GM18526 (cell line): ENCODE data around the gene UTP11.

Experiments
- POLR2A ChIP-seq: IDR thresholded peaks from 3 replicates; pipeline ENCODE4 v1.6.1; 2011; ENCODE audit not compliant: insufficient read length; ENCODE audit errors: extremely low read depth

UTP11 gene

GRCh38 chr1:38015978-38016725, 3.6 kb downstream of the UTP11 start:
- no peak for TF ChIP-seq POLR2A

GRCh38 chr1:38018864-38019343, 6.4 kb downstream of the UTP11 start:
- no peak for TF ChIP-seq POLR2A

- no peak for TF ChIP-seq POLR2A
These were observed 7.9 kb downstream of the UTP11 start for GRCh38 chr1:38020396-38020795.

GRCh38 chr1:38021969-38022368, 9.4 kb downstream of the UTP11 start:
- no peak for TF ChIP-seq POLR2A

GRCh38 chr1:38022810-38023209, 10.3 kb downstream of the UTP11 start:
- TF ChIP-seq POLR2A: no peak

GRCh38 chr1:38025233-38025632, 12.7 kb downstream of the UTP11 start:
- TF ChIP-seq POLR2A: no peak

- TF ChIP-seq POLR2A: no peak
These were observed 13.1 kb downstream of the UTP11 start for GRCh38 chr1:38025664-38026063.

GRCh38 chr1:38026592-38027200, 14.2 kb downstream of the UTP11 start:
- TF ChIP-seq POLR2A: no peak

GRCh38 chr1:38027201-38028104, 14.9 kb downstream of the UTP11 start:
- peak; percentile 11 for TF ChIP-seq POLR2A

- TF ChIP-seq POLR2A: no peak
These were observed 15.6 kb downstream of the UTP11 start for GRCh38 chr1:38028105-38028591.

GRCh38 chr1:38028671-38029070, 16.1 kb downstream of the UTP11 start:
- TF ChIP-seq POLR2A: no peak

GRCh38 chr1:38029081-38029681, 16.6 kb downstream of the UTP11 start:
- TF ChIP-seq POLR2A: no peak

- TF ChIP-seq POLR2A: peak; percentile 35
These were observed 17.4 kb downstream of the UTP11 start for GRCh38 chr1:38029685-38030511.
